Breast epithelium (tissue), 4 donors: Measurements from ENCODE around the gene FSTL5. TPM values are rescaled to one million over a fixed set of nuclear protein-coding genes. Genes with fewer than 3 reads are reported as not detected.

ENCODE experiments used
- DNase-seq, 2 donors: peaks; one replicate each; pipeline ENCODE4 v3.0.0-alpha.2; 2019; ENCODE audit warnings: low spot score in 2 of 2
- H3K27ac ChIP-seq, 2 donors: fragments of 200-600 bp; sonication (generic) in 1 of 2; one replicate each; pipeline ENCODE4 v1.5.1; 2016 to 2019; ENCODE audit warnings: mild to moderate bottlenecking in 1 of 2
- H3K27me3 ChIP-seq, 2 donors: fragments of 200-600 bp; sonication (generic) in 1 of 2; one replicate each; pipeline versions ENCODE4 v1.5.1 to v1.6.0; 2017 to 2019; ENCODE audit warnings: control low read depth in 1 of 2, mild to moderate bottlenecking in 1 of 2
- H3K36me3 ChIP-seq: fragments of 200-600 bp; one replicate; pipeline ENCODE4 v1.5.1; 2019
- H3K4me1 ChIP-seq, 2 donors: fragments of 200-600 bp; sonication (generic); one replicate each; pipeline ENCODE4 v1.5.1; 2016 to 2019; ENCODE audit warnings: control low read depth in 1 of 2
- H3K4me3 ChIP-seq, 3 donors: fragments of 200-600 bp; sonication (generic); 1 replicate in 2 of 3; 2 replicates in 1 of 3; pipeline ENCODE4 v1.5.1; 2016 to 2019; ENCODE audit warnings: mild to moderate bottlenecking in 3 of 3, moderate library complexity in 2 of 3
- H3K9me3 ChIP-seq, 2 donors: fragments of 200-600 bp; sonication (generic) in 1 of 2; one replicate each; pipeline ENCODE4 v1.5.1; 2016 to 2019; ENCODE audit warnings: control low read depth in 1 of 2
- CTCF ChIP-seq, 3 donors: fragments of 450-650 bp; IDR thresholded peaks; one replicate each; pipeline ENCODE4 v1.5.1; 2016 to 2017; ENCODE audit warnings: antibody characterized with exemption in 3 of 3, mild to moderate bottlenecking in 3 of 3, moderate library complexity in 3 of 3
- POLR2A ChIP-seq: fragments of 450-650 bp; IDR thresholded peaks from one replicate; pipeline ENCODE4 v1.6.1; 2016; ENCODE audit warnings: antibody characterized with exemption, mild to moderate bottlenecking, moderate library complexity
- POLR2AphosphoS5 ChIP-seq, 3 donors: sonication (generic); formaldehyde crosslinking; IDR thresholded peaks; one replicate each; pipeline ENCODE4 v1.6.1; 2017; ENCODE audit warnings: antibody characterized with exemption in 3 of 3
- intact Hi-C: fragments of 100-400 bp; cut with DNase I; formaldehyde crosslinking; loops from one replicate; pipeline ENCODE4 v1.15.1; 2023; ENCODE audit warnings: low total_unique reads
- total RNA-seq, 3 donors: library from RNA; depleted of rRNA; stranded (reverse); fragments of >200 nt; gene quantifications; one replicate each; pipeline ENCODE4 v1.1.0, GENCODE V29; 2016

Gene FSTL5
- total RNA-seq, 3 donors from 2014 or later, result not detected

GRCh38 chr4:161929956-161930355 is 233.8 kb downstream of the FSTL5 start:
- no peaks in the 10 kb centered on the region for H3K9me3 ChIP-seq
- no peak for DNase-seq
- H3K27me3 ChIP-seq, result no peaks in the 10 kb centered on the region
- intact Hi-C loops, result no loop called here
- no peaks in the 10 kb centered on the region for H3K4me1 ChIP-seq
- H3K4me3 ChIP-seq, result no peak overlapping the region
- H3K27ac ChIP-seq, result no peak overlapping the region
- TF ChIP-seq CTCF (IDR thresholded peaks at IDR 0.05), result no peak
- TF ChIP-seq POLR2A, result no peak
- TF ChIP-seq POLR2AphosphoS5 (IDR thresholded peaks at IDR 0.05), result no peak
- H3K36me3 ChIP-seq, result no peaks in the 10 kb centered on the region

DNA sequence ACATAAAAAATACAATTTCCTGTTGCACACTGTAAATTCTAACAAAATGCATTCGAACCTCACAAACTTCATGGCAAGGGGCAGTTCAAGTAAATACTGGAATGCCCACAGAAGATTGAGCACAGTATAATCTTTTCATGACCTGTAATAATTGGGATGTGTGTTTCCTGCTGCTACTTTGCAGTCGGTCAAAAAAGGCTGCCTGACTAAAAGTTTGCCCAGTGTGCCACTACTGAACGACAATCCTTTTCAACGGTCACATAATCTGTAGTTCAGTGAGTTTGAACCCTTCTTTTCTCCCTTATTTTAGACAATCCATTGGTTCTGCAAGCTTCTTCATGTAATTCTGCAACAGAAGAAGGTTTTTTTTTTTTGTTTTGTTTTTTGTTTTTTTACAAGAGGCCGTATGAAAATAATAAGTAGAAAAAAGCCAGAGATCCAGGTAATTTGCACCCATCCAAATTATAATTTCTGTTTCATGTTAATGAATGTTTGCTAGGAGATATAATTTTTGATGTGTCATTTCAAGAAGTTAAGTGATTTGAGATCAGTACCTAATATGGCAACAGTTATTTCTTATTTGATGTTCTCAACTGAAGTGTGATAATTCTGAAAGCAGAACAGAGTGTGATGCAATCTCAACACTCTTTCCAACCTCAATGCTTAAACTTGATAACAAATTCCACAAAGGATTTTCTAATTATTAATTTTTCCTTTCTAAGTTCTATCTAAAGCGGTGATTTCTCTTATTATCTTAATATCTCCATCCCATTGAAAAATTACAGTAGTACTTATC is 237.6 kb downstream of the FSTL5 start:
- Histone ChIP-seq H3K27me3 (no peaks in the 10 kb centered on the region), H3K9me3 (no peaks in the 10 kb centered on the region), H3K4me1 (no peaks in the 10 kb centered on the region), H3K27ac (no peak overlapping the region), H3K4me3 (no peak overlapping the region), H3K36me3 (no peaks in the 10 kb centered on the region)
- intact Hi-C loops, result no loop called here
- no peak for TF ChIP-seq POLR2A
- no peak for DNase-seq

DNA sequence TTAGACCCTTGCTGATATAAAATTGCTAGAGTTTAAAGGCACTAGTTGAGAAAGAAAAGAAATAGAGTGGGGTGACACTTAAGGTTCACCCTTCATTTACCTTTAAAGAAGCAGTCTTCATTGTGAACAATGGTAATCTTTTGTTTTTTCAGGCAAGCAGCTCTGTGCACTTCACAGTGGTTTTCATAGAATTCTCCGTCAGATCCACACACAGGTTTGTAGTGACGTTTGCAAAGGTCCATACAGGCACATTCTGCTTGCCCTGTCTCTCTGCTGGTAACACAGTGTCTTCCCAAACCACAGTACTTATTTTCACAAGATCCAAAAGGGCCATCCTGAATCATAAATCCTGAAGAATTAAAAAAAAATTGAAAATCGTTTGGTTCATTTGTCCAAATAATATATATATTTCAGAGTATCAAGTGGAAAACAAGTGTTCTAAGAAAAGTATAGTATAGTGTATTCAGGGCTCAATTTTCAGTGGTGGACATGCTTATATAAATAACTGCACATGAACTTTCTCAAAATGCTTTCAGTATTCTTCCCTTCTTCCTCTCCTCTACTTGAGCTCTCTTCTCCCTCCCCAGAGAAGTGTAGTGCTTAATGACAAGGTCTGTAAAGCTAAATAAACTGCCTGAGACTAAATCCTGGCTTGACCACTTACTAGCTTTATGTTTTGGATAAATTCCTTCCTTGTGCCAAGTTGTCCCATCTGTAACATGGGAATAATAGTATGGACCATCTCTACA is 243.3 kb downstream of the FSTL5 start:
- no peaks in the 10 kb centered on the region for H3K4me1 ChIP-seq
- H3K27ac ChIP-seq, result no peak overlapping the region
- TF ChIP-seq CTCF (IDR thresholded peaks at IDR 0.05) (no peak), POLR2A (no peak), POLR2AphosphoS5 (IDR thresholded peaks at IDR 0.05) (no peak)
- H3K4me3 ChIP-seq, result no peak overlapping the region
- no peak for DNase-seq
- no peaks in the 10 kb centered on the region for H3K36me3 ChIP-seq
- H3K9me3 ChIP-seq, result no peaks in the 10 kb centered on the region
- H3K27me3 ChIP-seq, result no peaks in the 10 kb centered on the region
- intact Hi-C loops, result no loop called here

GRCh38 chr4:161919442-161920220 is 244.2 kb downstream of the FSTL5 start:
- Histone ChIP-seq H3K9me3 (no peaks in the 10 kb centered on the region), H3K4me1 (no peaks in the 10 kb centered on the region), H3K27me3 (no peaks in the 10 kb centered on the region), H3K4me3 (no peak overlapping the region), H3K36me3 (no peaks in the 10 kb centered on the region), H3K27ac (no peak overlapping the region)
- no peak for DNase-seq
- intact Hi-C loops, result no loop called here
- TF ChIP-seq POLR2A, result no peak
- TF ChIP-seq CTCF (IDR thresholded peaks at IDR 0.05), result no peak

DNA sequence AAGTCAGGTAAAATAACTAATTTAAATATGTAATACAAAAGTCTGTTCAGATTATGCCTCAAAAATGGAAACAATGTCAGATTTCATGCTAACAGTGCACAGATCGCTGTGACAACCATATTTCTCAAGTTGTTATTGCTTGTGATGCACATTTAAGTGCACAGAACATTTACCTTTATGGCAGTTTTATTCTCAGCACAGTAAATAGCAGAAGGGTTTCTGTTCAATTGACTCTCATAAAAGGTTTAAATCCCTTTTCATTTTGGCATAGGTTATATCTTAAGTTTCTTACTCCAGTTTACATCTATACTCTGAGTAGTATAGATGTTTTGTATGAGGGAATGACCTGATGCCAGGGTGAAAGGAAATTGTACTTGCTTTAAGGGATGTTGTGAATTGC is 247.8 kb downstream of the FSTL5 start:
- Histone ChIP-seq H3K4me3 (no peak overlapping the region), H3K27ac (no peak overlapping the region), H3K4me1 (no peaks in the 10 kb centered on the region), H3K36me3 (no peaks in the 10 kb centered on the region), H3K9me3 (no peaks in the 10 kb centered on the region), H3K27me3 (no peaks in the 10 kb centered on the region)
- no peak for DNase-seq
- intact Hi-C loops, result no loop called here
- TF ChIP-seq CTCF (IDR thresholded peaks at IDR 0.05) (no peak), POLR2AphosphoS5 (IDR thresholded peaks at IDR 0.05) (no peak), POLR2A (no peak)
